ENCODE measurements around the gene PTGER1. TPM values are rescaled to one million over a fixed set of nuclear protein-coding genes. Genes with fewer than 3 reads are reported as not detected.

The PTGER1 gene
- total RNA-seq, 1 donor from 2014 or later = 0.39 TPM

GRCh38 chr19:14503285-14503684 lies 28.1 kb upstream of the PTGER1 start:
- intact Hi-C loops (cut with micrococcal nuclease) = no loop called here

- intact Hi-C loops (cut with micrococcal nuclease) = no loop called here
Measured at GRCh38 chr19:14502334-14503092, 27.4 kb upstream of the PTGER1 start.

DNA sequence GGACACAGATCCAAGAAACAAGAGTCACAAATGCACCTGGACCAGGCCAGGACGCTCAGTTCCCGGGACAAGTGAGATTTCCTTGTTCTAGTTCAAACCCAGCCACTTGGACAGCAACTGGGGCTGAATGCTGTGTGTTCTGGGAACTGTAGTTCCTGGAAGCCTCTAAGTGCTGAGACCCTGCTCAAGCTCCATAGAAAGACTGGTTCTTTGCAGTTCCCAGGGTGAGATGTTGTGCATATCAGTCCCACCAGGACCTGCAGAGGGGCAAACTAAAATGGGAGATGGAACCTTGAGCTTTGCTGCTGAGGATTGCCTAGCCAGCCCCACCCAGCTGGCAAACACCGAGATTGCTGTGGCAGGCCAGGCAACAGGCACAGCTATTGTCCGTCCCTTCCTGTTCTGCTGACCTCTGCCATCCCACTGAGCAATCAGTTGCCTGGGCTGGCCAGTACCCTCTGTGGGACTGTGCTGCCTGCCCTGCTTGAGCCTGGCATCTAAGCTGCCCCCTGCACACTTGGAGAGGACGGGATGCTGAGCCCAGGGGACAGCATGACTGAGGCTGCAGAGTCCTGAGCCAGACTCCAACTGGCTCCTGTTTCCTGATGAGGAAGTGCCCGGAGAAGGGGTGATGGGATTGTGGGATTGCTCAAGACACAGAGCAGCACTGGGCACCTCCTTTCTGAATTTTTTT lies 22.2 kb upstream of the PTGER1 start:
- intact Hi-C loops (cut with micrococcal nuclease) = no loop called here

DNA sequence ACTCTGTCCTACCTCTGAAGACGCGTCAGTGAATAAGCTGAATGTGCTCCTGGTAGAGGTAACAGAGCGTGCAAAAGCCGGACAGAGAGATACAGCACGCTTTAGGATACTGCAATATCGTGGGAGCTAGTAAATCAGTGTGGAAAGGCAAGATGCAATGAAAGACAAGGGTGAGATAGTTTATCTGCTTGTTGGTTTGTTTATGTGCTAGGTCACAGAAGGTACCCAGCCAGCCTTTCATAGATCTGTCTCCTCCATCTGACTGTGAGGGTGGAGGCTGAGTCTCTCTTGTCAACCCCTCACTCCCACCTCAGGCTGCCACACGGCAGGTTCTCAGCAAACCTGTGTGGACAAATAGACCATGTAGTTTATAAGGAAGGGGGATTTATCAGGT lies 21.7 kb upstream of the PTGER1 start:
- intact Hi-C loops (cut with micrococcal nuclease) = loop anchor here (1.0 kb wide), 2 partner anchors 8 to 32 kb away; partner anchors contain the start of gene TECR

DNA sequence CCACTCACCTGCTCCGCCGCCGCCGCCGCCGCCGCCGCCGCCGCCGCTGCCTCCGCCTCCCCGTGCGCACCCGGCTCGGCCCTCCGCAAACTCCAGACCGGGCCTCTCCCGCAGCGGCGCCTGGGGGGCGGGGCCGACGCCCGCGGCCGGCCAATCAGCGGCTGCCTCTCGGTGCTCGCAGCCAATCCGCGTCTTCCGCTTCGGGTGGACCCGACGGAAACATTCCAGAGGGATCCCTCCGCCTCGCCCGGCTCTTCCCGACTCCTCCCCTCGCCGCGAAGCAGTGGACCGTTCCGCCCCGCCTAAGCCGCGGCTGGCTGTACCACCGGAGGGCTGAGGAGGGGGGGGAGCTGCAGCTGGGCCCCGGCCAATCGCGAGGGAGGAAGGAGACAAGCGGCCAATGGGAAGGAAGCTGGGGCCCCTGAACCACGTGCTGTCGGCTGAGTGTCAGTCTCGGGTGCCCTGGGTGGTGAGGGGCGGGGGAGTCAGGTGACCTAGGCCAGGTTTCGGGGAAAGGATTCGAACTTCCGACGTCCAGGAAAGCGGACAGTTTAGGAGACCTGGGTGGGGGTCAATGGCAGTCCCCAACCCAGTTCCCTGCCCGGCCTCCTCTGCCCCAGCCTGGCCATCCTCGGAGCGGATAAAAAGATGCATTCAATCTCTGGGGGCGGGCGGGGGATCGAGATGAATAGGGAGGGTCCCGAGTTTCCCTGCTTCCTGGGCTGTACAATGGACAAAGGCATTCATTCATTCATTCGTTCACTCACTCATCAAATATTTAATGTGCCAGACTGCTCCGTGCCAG lies 21.1 kb upstream of the PTGER1 start, which contains the start of gene GIPC1:
TSS of gene GIPC1 (minus strand) at position 99 of the 805 bp plus-strand sequence. CDS start 13,151 bp downstream, outside the sequence.
- intact Hi-C loops (cut with micrococcal nuclease) = loop anchor here (1.0 kb wide), 2 partner anchors 9 to 33 kb away; partner anchors contain the start of gene TECR

DNA sequence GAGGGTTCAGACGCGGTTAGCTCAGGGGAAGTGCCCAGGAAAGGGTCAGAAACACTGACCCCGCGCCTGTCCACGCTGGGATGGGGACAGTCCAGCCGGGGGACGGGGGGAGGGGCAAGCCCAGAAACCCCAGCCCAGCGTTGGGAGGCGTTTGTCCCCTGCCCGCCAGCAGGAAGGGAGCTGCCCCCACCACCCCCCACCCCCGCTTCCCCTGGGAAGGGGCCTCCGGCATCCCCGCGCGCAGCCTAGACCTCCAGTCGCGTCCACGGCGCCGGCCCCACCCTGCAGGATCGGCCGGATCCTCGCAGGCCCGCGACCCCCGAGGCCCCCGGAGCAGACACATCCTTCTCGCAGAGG lies 20.5 kb upstream of the PTGER1 start:
- intact Hi-C loops (cut with micrococcal nuclease) = loop anchor here (1.0 kb wide), 2 partner anchors 10 to 34 kb away; partner anchors contain the start of gene TECR

DNA sequence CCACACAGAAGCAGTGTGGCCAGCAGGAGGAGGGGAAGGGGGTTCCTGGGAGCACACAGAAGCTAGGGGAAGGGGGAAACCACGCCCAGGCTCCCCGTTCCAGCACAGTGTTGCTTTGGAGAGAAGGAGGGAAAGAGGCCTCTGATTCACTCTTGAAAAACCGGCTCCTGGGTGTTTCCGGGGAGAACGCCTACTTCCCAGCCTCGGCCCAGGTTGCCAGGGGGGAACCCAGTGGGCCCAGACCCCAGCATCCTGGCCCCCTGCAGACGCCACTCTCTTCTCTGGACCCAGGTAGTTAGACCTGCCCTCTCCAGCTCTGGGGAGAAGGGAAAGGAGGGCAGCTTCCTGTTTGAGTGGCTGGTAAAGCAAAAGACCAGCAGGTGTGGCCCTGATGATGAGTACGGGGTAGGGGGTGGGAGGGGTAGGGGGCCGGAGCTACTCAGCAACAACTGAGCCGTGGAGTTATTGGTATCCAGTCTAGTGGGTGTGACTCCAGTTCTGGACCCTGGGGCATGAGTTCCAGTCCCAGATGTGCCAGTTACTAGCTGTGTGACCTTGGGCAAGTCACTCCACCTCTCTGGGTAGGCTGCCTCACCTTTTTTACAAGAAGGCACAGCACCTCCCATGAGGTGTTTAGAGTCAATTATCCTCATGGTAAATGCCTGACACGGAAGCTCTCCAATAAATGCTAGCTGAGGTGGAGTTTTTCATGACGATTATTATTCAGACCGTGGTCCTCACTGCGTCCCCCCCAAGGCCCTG lies 19.9 kb upstream of the PTGER1 start:
- intact Hi-C loops (cut with micrococcal nuclease) = no loop called here

DNA sequence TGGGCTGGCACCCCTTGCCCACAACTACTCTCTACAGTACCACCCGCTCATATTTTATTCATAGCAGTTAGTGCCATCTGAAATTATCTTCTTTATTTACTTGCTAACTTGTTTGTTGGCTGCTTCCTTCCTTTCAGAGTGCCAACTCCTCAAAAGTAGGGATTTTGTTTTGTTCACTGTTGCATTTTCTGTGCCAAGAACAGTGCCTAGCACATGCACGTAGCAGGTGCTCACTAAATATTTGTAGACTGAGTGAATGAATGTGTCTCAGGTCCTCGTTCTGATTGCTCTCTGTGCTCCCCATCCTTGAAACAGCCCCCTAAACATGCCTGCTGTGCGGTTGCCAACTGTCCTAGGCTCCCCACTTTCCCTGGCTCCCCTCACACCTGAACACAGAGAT lies 19.3 kb upstream of the PTGER1 start:
- intact Hi-C loops (cut with micrococcal nuclease) = no loop called here

- intact Hi-C loops (cut with micrococcal nuclease) = no loop called here
Measured at GRCh38 chr19:14492756-14493337, 17.7 kb upstream of the PTGER1 start.

GRCh38 chr19:14487370-14488125 lies 12.4 kb upstream of the PTGER1 start:
- intact Hi-C loops (cut with micrococcal nuclease) = loop anchor here (2.0 kb wide), 1 partner anchor 351 kb away; the partner anchor contains the start of gene ASF1B

DNA sequence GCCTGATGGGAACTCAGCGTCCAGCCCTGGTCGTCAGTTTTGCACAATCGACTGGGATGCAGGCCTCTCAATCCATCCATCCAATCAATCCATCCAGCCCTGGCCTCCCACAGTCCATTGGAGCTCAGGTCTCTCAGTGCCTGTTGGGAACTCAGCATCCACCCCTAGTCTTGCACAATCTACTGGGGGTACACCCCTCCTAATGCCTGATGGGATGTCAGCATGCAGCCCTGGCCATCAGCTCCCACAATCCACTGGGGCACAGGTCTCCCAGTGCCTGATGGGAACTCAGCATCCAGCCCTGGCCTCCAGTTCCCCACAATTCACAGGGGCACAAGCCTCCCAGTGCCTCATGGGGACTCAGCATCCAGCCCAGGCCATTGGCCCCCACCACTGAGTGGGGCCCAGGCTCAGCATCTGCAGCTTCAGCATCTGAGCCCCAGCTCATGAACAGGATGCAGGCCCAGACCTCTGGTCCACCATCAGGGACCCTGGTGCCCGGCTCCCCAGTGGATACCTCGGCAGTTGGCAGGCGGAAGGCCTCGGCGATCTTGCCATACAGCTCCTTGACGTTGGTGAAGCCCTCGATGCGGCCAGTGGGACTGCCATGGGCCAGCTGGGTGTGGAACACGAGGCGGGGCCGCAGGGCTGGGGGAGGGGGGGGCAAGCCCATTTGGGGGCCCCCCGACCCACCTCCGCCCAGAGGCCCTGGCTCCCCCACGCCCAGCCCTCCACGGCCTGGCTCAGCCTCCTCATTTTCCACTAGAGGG lies 7.2 kb upstream of the PTGER1 start:
- intact Hi-C loops (cut with micrococcal nuclease) = no loop called here

DNA sequence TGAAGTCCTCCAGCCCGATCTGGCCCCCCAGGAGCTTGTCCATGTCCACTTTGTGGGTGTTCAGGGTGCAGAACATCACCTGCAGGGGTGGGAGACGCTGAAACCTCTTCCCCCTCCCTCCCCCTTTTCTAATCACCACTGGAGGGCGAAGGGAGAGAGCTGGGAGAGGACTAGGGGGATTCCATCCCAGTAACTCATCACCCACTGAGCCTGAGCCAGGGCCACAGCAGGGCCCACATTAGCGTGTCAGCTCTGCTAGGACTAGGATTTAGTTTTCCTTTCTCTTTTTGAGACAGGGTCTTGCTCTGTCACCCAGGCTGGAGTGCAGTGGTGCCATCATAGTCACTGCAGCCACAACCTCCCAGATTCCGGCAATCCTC lies 5.5 kb upstream of the PTGER1 start:
- intact Hi-C loops (cut with micrococcal nuclease) = no loop called here

- intact Hi-C loops (cut with micrococcal nuclease) = no loop called here
Measured at GRCh38 chr19:14479975-14480699, 5.0 kb upstream of the PTGER1 start.

- intact Hi-C loops (cut with micrococcal nuclease) = no loop called here
Measured at GRCh38 chr19:14479309-14479974, 4.3 kb upstream of the PTGER1 start.

DNA sequence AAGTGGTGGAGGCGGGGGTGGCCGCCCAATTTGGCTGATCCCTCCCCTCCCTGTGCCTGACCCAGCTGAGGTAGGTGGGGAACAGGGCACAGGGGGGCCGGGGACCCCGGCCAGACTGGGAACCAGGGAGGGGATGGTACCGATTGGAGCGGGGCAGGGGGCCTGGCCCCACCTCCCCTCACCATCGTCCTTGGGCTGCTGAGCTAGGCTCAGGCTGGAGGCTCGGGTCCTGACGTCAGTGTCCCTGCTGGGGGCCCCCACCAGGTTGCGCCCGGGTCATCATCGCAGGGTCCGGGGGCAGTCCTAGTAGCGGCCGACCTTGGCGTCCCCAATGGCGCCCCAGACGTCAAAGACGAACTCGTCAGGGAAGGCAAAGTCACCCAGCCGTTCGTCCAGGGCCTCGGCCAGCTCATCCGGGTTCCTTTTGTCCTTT lies 3.0 kb upstream of the PTGER1 start:
- intact Hi-C loops (cut with micrococcal nuclease) = no loop called here

DNA sequence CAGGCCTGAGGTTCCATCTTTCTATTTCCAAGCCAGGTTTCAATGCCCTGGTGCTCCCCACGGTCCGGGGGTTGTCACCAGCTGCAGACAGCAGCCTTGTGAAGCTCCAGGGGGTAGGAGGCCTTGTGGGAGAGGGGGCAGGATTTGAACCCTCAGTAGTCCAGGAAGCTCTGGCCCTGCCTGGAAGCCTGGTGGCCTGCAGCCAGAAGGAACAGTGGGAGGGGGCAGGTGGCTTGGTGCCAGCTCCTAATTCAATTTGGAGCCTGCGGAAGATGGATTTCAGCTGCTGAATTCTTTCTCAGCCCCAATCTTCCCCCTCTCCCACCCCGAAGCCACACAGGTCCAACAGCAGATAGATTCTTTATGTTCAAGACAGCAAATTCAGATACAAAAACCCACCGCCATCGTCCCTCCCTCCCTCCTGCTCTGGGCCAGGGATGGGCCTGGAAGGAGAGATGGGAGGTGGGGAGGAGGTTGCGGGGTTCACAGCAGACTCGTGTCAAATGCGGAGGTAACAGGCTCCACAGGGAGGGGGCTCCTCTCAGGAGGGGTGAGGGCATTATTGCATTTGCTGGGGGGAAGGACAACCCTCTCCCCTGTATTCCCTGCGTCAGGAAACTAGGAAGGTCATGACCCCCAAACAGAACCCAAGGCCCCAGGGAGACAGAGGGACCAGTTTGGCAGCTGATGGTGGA lies 2.4 kb upstream of the PTGER1 start:
- intact Hi-C loops (cut with micrococcal nuclease) = no loop called here

Data from T-helper 1 cell treated with Interleukin-12 subunit alpha and Interleukin-12 subunit beta and Interleukin-4 antibody, amounts not matched to agents 30 ng/mL and 1 ng/mL, for 36 hours (primary cell).